Measurements from ENCODE around the gene AFAP1L2.

- TF ChIP-seq, protein P1, sequence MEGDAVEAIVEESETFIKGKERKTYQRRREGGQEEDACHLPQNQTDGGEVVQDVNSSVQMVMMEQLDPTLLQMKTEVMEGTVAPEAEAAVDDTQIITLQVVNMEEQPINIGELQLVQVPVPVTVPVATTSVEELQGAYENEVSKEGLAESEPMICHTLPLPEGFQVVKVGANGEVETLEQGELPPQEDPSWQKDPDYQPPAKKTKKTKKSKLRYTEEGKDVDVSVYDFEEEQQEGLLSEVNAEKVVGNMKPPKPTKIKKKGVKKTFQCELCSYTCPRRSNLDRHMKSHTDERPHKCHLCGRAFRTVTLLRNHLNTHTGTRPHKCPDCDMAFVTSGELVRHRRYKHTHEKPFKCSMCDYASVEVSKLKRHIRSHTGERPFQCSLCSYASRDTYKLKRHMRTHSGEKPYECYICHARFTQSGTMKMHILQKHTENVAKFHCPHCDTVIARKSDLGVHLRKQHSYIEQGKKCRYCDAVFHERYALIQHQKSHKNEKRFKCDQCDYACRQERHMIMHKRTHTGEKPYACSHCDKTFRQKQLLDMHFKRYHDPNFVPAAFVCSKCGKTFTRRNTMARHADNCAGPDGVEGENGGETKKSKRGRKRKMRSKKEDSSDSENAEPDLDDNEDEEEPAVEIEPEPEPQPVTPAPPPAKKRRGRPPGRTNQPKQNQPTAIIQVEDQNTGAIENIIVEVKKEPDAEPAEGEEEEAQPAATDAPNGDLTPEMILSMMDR (IDR thresholded peaks at IDR 0.05; ENCODE audit: low read length) = no peak
- TF ChIP-seq EZH2phosphoT487 (IDR thresholded peaks at IDR 0.05; ENCODE audit: low read length) (no peak), EZH2 (optimal IDR thresholded peaks at IDR 0.05; ENCODE audit: low read depth, low read length) (no peak)
These were observed 102.2 kb downstream of the AFAP1L2 start for GRCh38 chr10:114301951-114302710.
